Activated CD8-positive, alpha-beta T cell treated with anti-CD3 and anti-CD28 coated beads for 36 hours (primary cell): Measurements from ENCODE around the gene ANK3. TPM values are rescaled to one million over a fixed set of nuclear protein-coding genes. Genes with fewer than 3 reads are reported as not detected.

Experiments used
- ATAC-seq: fragments of 200-7000 bp; cut with Tn5 transposase; one replicate; pipeline ENCODE4 v1.10.0; 2021; ENCODE audit warnings: mild to moderate bottlenecking, moderate library complexity
- CTCF ChIA-PET: fragments of 350-600 bp; sonication (Branson Sonifier 250); formaldehyde crosslinking; loops from one replicate; lab custom pipeline; 2021; ENCODE audit warnings: antibody characterized with exemption; lab: Charles Lee
- POLR2A ChIA-PET: fragments of 350-600 bp; sonication (Branson Sonifier 250); formaldehyde crosslinking; loops from one replicate; lab custom pipeline; 2021; ENCODE audit warnings: antibody characterized with exemption; lab: Charles Lee
- DNase-seq: peaks from one replicate; pipeline ENCODE4 v3.0.0-alpha.2; 2020
- H3K27ac Mint-ChIP-seq: one replicate; pipeline ENCODE4 v1.8.0; 2021; ENCODE audit warnings: mild to moderate bottlenecking, mixed read lengths
- H3K27me3 Mint-ChIP-seq: one replicate; pipeline ENCODE4 v1.8.0; 2021; ENCODE audit warnings: mixed read lengths
- H3K36me3 Mint-ChIP-seq: one replicate; pipeline ENCODE4 v1.8.0; 2021; ENCODE audit warnings: low read depth, mixed read lengths
- H3K4me1 Mint-ChIP-seq: one replicate; pipeline ENCODE4 v1.8.0; 2021; ENCODE audit warnings: low read depth, mixed read lengths
- H3K4me3 Mint-ChIP-seq: one replicate; pipeline ENCODE4 v1.8.0; 2021; ENCODE audit warnings: mild to moderate bottlenecking, moderate library complexity, mixed read lengths
- H3K9me3 Mint-ChIP-seq: one replicate; pipeline ENCODE4 v1.8.0; 2021; ENCODE audit warnings: mixed read lengths
- intact Hi-C: fragments of 100-400 bp; cut with micrococcal nuclease; formaldehyde crosslinking; loops from one replicate; pipeline ENCODE4 v1.10.0; 2022
- total RNA-seq, 2 experiments: library from RNA; stranded (reverse); gene quantifications; one replicate each; pipeline ENCODE4 v1.2.3, GENCODE V29; 2021
- TF ChIP-seq, protein P1 (sequence below): fragments of 200-600 bp; IDR thresholded peaks from one replicate; pipeline ENCODE4 v1.8.0; 2022; ENCODE audit warnings: antibody characterized with exemption, mild to moderate bottlenecking

Gene ANK3
- total RNA-seq, 2 experiments from 2014 or later, result 10.3 to 12.0 TPM

DNA sequence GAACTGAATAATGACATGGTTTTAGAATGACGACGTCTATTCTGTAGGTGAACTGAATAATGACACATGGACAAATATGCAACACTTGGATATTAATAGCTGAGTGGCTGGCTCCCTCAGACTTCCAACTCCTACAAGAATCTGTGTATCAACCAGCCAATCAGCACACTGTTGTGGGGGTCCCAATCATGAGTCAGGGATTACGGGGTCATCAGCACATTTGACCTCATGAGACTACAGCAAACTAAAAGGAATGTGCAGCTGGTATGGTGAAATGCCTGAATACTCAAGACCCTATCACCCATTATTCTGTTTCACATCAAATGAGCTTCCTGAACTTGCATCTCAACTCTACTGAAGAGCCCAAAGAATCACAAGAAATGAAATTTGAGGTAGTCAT, 192.5 kb downstream of the ANK3 start:
- intact Hi-C loops, result no loop called here
- no peak for DNase-seq
- no peaks in the 10 kb centered on the region for H3K4me1 Mint-ChIP-seq
- ChIA-PET CTCF (interaction anchor here (1.6 kb wide), 1 partner anchor 12 kb away, joined by 5 read pairs; no protein-coding TSS in a partner anchor), POLR2A (no interaction called here)
- no peak overlapping the region for H3K27ac Mint-ChIP-seq
- no peak overlapping the region for H3K4me3 Mint-ChIP-seq
- H3K9me3 Mint-ChIP-seq, result no peaks in the 10 kb centered on the region
- peaks cover 2% of the 10 kb centered on the region for H3K27me3 Mint-ChIP-seq
- TF ChIP-seq, protein P1, sequence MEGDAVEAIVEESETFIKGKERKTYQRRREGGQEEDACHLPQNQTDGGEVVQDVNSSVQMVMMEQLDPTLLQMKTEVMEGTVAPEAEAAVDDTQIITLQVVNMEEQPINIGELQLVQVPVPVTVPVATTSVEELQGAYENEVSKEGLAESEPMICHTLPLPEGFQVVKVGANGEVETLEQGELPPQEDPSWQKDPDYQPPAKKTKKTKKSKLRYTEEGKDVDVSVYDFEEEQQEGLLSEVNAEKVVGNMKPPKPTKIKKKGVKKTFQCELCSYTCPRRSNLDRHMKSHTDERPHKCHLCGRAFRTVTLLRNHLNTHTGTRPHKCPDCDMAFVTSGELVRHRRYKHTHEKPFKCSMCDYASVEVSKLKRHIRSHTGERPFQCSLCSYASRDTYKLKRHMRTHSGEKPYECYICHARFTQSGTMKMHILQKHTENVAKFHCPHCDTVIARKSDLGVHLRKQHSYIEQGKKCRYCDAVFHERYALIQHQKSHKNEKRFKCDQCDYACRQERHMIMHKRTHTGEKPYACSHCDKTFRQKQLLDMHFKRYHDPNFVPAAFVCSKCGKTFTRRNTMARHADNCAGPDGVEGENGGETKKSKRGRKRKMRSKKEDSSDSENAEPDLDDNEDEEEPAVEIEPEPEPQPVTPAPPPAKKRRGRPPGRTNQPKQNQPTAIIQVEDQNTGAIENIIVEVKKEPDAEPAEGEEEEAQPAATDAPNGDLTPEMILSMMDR, result no peak
- no peaks in the 10 kb centered on the region for H3K36me3 Mint-ChIP-seq
- ATAC-seq, result no peak

DNA sequence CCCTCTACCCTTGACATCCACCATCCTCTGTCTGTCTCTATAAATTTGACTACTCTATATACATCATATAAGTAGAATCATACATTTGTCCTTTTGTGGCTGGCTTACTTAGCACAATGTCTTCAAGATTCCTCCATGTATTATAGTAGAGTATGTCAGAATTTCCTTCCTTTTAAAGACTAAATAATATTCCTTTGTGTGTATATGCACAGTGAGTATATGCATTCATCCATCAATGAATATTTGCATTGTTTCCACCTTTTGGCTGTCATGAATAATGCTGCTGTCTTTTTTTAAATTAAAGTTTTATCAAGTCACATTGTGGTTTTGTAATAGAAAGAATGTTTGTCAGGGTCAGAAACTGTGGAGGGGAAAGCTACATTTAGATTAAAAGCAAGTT, 195.3 kb downstream of the ANK3 start:
- H3K9me3 Mint-ChIP-seq, result peaks cover 2% of the 10 kb centered on the region
- H3K27me3 Mint-ChIP-seq, result peaks cover 2% of the 10 kb centered on the region
- POLR2A ChIA-PET, result no interaction called here
- no peak overlapping the region for H3K4me3 Mint-ChIP-seq
- no peak overlapping the region for H3K27ac Mint-ChIP-seq
- intact Hi-C loops, result no loop called here
- no peaks in the 10 kb centered on the region for H3K4me1 Mint-ChIP-seq
- H3K36me3 Mint-ChIP-seq, result no peaks in the 10 kb centered on the region
- DNase-seq (no peak), ATAC-seq (no peak)
- TF ChIP-seq, protein P1, result no peak
- CTCF ChIA-PET, result no interaction called here

DNA sequence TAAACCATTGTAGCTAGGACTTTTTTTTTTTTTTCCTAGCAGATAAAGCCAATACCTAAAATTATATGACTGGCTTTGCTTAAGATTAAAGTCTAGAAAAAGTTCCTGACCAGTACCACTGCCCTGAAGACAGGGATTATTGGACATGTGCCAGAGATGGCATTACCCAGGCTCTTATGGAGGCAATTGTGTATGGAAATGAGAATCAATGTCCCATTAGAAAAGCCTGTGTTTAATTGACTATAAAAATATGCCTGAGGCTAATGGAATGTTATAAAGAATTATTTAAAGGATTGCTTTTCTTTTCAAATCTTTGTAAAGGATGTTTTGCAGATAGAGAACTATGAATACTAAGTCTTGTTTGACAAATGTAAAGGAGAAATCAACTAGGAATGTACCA, 196.7 kb downstream of the ANK3 start:
- peaks cover 2% of the 10 kb centered on the region for H3K9me3 Mint-ChIP-seq
- no peak for DNase-seq
- peaks cover 2% of the 10 kb centered on the region for H3K27me3 Mint-ChIP-seq
- no peaks in the 10 kb centered on the region for H3K4me1 Mint-ChIP-seq
- no peak overlapping the region for H3K4me3 Mint-ChIP-seq
- CTCF ChIA-PET, result interaction anchor here (1.0 kb wide), 1 partner anchor 20 kb away, joined by 3 read pairs; no protein-coding TSS in a partner anchor
- ATAC-seq, result no peak
- no peaks in the 10 kb centered on the region for H3K36me3 Mint-ChIP-seq
- intact Hi-C loops, result no loop called here
- TF ChIP-seq, protein P1, result no peak
- POLR2A ChIA-PET, result no interaction called here
- H3K27ac Mint-ChIP-seq, result no peak overlapping the region

DNA sequence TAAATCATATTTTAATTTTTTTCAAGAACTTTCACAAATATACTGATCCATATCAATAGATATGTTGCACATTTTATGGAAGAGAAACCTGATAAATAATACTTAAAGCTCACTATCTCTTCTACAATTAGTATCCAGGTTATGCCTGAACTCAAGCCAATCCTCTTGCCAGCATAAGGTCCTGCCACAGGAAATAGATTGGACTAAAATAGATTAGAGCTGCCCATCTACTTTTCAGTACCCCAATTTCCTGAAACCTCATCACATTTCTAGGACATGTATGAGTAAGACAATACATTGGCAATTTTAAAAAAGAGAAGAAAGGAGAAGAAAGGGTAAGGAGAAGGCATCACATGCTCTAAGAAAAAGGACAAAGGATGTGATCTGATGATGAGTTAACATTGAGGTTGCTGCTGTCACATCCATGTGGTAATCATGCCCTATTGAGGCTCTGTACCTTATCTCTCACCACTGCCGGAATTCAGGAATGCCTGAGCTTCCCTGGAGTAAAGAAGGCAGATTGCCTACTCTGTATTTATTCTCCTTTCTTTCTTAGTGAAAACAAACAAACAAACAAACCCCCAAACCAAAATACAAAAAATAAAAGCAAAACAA, 199.7 kb downstream of the ANK3 start:
- intact Hi-C loops, result no loop called here
- ATAC-seq, result no peak
- Mint-ChIP-seq H3K4me1 (no peaks in the 10 kb centered on the region), H3K4me3 (no peak overlapping the region), H3K9me3 (peaks cover 2% of the 10 kb centered on the region), H3K27me3 (peaks cover 2% of the 10 kb centered on the region), H3K36me3 (no peaks in the 10 kb centered on the region), H3K27ac (no peak overlapping the region)
- POLR2A ChIA-PET, result no interaction called here
- TF ChIP-seq, protein P1, result no peak
- CTCF ChIA-PET, result no interaction called here
- DNase-seq, result no peak

DNA sequence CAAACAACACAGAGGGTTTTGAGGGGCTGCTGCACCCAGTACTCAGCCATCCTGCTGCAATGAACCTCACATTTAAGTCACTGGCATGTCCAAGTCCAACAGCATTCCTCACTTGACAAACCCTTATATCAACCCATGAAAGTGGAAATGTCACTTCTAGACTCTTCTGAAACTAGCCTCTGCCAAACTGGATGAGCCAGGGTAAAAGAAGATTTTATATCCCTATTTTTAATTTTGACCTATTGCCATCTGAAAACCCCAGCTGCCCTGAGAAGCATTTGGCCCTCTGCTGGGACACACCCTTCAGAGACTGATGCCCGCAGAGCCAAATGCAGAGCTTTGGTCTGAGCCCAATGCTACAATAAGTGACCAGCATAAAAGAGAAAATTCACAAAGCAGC, 201.1 kb downstream of the ANK3 start:
- Mint-ChIP-seq H3K27ac (no peak overlapping the region), H3K36me3 (no peaks in the 10 kb centered on the region), H3K9me3 (peaks cover 2% of the 10 kb centered on the region), H3K27me3 (peaks cover 2% of the 10 kb centered on the region), H3K4me1 (no peaks in the 10 kb centered on the region), H3K4me3 (no peak overlapping the region)
- TF ChIP-seq, protein P1, result no peak
- ATAC-seq, result no peak
- DNase-seq, result no peak
- POLR2A ChIA-PET, result no interaction called here
- intact Hi-C loops, result no loop called here
- CTCF ChIA-PET, result no interaction called here
